Thoracic aorta (tissue), 2 donors: ENCODE measurements around the gene VPS13A. TPM values are rescaled to one million over a fixed set of nuclear protein-coding genes. Genes with fewer than 3 reads are reported as not detected.

ENCODE experiments used
- ATAC-seq: fragments of 150-250 bp; one replicate; pipeline ENCODE4 v1.8.0; 2017; ENCODE audit warnings: low read depth; ENCODE audit not compliant: insufficient number of reproducible peaks, low FRiP score
- DNase-seq: peaks from one replicate; pipeline ENCODE4 v3.0.0-alpha.2; 2020; ENCODE audit warnings: low spot score
- H3K27ac ChIP-seq, 2 donors: fragments of 200-600 bp; sonication (generic); 1 replicate in 1 of 2; 2 replicates in 1 of 2; pipeline ENCODE4 v1.5.1; 2016; ENCODE audit warnings: mild to moderate bottlenecking in 2 of 2, moderate library complexity in 2 of 2
- H3K27me3 ChIP-seq: fragments of 200-600 bp; sonication (generic); replicated peaks from 2 replicates; pipeline ENCODE4 v1.6.0; 2016; ENCODE audit warnings: mild to moderate bottlenecking; ENCODE audit not compliant: insufficient read depth
- H3K36me3 ChIP-seq: fragments of 200-600 bp; sonication (generic); one replicate; pipeline ENCODE4 v1.5.1; 2016
- H3K4me1 ChIP-seq, 2 donors: fragments of 200-600 bp; sonication (generic); 1 replicate in 1 of 2; 2 replicates in 1 of 2; pipeline versions ENCODE4 v1.5.1 to v1.6.0; 2016; ENCODE audit warnings: low read depth in 2 of 2, mild to moderate bottlenecking in 1 of 2; ENCODE audit not compliant: control insufficient read depth in 1 of 2
- H3K4me3 ChIP-seq: fragments of 200-600 bp; sonication (generic); 2 replicates; pipeline ENCODE4 v1.5.1; 2016; ENCODE audit warnings: mild to moderate bottlenecking
- H3K9me3 ChIP-seq: fragments of 200-600 bp; sonication (generic); 2 replicates; pipeline ENCODE4 v1.5.1; 2016
- total RNA-seq, 2 donors: library from RNA; depleted of rRNA; stranded (reverse); fragments of >200 nt; gene quantifications; one replicate each; pipeline versions ENCODE4 v1.1.0 to v1.2.3, GENCODE V29; 2016
- TF ChIP-seq, protein P1 (sequence below): fragments of 200-600 bp; sonication (generic); IDR thresholded peaks from one replicate; pipeline ENCODE4 v1.5.1; 2019; ENCODE audit warnings: antibody characterized with exemption

VPS13A gene
- total RNA-seq, 2 donors from 2014 or later = 54.8 to 94.8 TPM

DNA sequence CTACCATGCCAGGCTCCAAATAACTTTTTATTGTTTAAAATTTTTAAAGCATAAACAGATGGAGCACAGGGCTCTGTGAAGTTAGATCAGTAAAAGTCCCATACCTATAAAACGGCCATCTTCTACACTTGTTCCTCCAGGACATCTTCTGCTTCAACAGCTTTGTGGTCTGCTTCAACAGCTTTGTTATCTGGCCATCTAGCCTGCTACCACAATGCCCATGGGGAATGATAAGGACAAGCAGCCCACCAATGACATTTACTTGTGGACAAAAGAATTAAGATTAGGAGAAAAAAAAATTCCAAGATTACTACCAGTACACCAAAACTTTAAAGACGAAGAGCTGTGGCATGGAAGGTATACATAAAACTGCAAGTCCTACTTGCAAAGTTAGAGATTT is 2.2 kb upstream of the VPS13A start:
- Histone ChIP-seq H3K4me3 (no peak overlapping the region), H3K36me3 (no peaks in the 10 kb centered on the region), H3K4me1 (peaks cover 11 to 26% of the 10 kb centered on the region in 2 donors), H3K27me3 (no peaks in the 10 kb centered on the region), H3K9me3 (no peaks in the 10 kb centered on the region), H3K27ac (no peak overlapping the region)
- TF ChIP-seq, protein P1, sequence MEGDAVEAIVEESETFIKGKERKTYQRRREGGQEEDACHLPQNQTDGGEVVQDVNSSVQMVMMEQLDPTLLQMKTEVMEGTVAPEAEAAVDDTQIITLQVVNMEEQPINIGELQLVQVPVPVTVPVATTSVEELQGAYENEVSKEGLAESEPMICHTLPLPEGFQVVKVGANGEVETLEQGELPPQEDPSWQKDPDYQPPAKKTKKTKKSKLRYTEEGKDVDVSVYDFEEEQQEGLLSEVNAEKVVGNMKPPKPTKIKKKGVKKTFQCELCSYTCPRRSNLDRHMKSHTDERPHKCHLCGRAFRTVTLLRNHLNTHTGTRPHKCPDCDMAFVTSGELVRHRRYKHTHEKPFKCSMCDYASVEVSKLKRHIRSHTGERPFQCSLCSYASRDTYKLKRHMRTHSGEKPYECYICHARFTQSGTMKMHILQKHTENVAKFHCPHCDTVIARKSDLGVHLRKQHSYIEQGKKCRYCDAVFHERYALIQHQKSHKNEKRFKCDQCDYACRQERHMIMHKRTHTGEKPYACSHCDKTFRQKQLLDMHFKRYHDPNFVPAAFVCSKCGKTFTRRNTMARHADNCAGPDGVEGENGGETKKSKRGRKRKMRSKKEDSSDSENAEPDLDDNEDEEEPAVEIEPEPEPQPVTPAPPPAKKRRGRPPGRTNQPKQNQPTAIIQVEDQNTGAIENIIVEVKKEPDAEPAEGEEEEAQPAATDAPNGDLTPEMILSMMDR = no peak
- ATAC-seq = no peak
- DNase-seq = no peak

DNA sequence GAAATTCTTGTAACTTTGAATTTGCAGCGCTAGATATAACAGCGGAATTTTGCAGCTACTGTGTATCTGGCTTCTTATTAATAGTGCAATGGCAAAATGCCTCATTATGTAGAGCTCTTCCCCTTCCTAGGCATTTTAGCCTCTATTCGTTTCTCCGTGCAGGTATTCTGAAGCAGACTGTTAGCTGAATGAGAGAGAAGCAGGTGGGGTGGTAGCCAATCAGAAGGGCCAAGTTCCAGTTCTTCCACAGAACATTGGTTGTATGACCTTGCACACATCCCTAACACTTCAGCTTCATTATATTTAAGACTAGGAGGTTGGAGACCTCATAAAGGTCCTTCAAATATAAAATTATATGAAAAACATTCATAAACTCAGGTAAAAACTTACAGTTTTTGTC is 1.2 kb upstream of the VPS13A start:
- DNase-seq (no peak), ATAC-seq (no peak)
- H3K27ac ChIP-seq = peak overlapping the region; percentile 70 to 75
- no peaks in the 10 kb centered on the region for H3K9me3 ChIP-seq
- no peaks in the 10 kb centered on the region for H3K36me3 ChIP-seq
- TF ChIP-seq, protein P1 = no peak
- H3K4me1 ChIP-seq = peaks cover 17 to 35% of the 10 kb centered on the region in 2 donors
- no peaks in the 10 kb centered on the region for H3K27me3 ChIP-seq
- H3K4me3 ChIP-seq = no peak overlapping the region

DNA sequence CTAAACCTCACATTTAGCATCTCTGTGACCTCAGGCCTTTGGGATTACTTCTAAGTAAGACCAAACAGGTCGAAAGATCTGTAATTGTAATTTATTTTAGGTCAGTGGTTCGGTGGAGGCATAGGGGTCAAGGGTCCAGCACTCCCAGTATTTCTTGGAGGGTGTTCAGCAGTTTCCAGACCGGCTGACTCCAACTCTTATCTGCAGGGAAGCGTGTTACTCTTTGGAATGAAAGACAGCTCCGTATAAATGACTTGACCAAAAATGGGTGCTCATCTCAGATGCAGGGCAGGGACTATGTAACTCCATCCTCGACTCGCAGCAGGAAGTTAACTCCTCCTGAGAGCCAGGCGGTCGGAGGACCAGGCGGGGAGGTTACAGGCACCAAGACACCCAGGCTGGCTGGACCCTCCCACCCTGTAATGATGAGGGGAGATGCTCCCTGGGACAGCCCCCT is 620 bp upstream of the VPS13A start:
- DNase-seq (no peak), ATAC-seq (peak; percentile 50)
- TF ChIP-seq, protein P1 = no peak
- Histone ChIP-seq H3K36me3 (no peaks in the 10 kb centered on the region), H3K27ac (peak overlapping the region; percentile 70 to 75), H3K4me1 (peaks cover 17 to 35% of the 10 kb centered on the region in 2 donors), H3K9me3 (no peaks in the 10 kb centered on the region), H3K4me3 (peak overlapping the region; percentile 77), H3K27me3 (no peaks in the 10 kb centered on the region)

DNA sequence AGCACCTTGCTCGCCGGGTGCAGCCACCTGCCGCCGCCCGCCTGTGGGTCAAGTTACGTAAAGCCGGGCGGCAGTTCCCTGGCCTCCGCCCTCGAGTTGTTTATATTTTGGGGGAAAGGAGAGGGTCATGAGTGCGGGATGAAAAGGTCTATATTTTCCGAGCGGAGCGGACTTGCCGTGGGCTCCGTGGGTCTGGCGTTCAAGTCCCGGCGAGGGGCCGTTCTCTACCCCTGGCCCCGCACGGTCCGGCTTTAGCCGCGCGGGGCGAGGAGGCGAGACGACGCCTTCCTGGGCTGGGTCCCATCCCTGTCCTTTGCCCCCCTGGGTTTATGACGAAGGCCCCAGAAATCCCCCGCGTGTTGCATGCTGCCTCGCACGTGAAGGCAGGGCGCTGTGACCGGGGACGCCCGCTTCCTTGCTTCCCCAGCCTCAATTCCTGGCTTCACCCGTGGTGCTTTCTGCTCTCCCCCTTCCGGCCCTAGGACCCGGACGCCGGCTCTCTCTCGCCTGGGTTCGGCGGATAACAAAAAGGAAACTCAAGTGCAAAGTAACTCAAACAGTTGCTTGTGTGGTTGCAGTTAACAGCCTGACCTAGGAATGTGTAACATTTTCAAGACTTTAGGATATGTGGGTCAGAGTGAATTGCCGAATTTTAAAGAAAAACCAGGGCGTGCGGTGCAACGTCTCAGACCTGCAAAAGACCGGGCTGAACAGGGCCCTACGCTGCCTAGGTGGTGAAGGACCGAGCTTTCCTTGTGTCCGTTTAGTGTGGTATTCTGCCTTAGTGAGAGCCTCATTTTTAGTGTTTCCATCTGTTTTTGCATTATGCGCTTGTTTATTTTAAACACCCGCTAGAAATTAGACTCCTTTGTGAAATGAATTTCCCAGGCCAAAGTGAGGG is 810 bp downstream of the VPS13A start:
- H3K9me3 ChIP-seq = no peaks in the 10 kb centered on the region
- no peaks in the 10 kb centered on the region for H3K36me3 ChIP-seq
- H3K4me1 ChIP-seq = peaks cover 17 to 35% of the 10 kb centered on the region in 2 donors
- peak overlapping the region; percentile 77 for H3K4me3 ChIP-seq
- H3K27ac ChIP-seq = peak overlapping the region; percentile 70 to 75
- ATAC-seq (no peak), DNase-seq (no peak)
- TF ChIP-seq, protein P1 = no peak
- no peaks in the 10 kb centered on the region for H3K27me3 ChIP-seq

DNA sequence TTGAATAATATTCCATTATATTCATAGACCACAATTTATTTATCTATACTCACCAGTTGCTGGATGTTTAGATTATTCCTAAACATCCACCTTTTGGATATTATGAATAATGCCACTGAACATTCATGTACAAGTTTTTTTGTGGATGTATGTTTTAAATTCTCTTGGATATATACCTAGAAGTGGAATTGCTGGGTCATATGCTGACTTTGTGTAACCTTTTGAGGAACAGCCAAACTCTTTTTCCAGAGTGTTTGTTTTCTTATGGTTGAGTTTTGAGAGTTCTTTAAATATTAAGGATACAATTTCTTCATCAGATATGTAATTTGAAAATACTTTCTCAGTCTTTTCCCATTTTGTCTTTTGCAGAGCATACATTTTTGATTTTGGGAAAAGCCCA is 2.7 kb downstream of the VPS13A start:
- no peaks in the 10 kb centered on the region for H3K9me3 ChIP-seq
- no peak overlapping the region for H3K4me3 ChIP-seq
- no peak overlapping the region for H3K27ac ChIP-seq
- TF ChIP-seq, protein P1 = no peak
- DNase-seq (no peak), ATAC-seq (no peak)
- H3K4me1 ChIP-seq = peaks cover 17 to 35% of the 10 kb centered on the region in 2 donors
- no peaks in the 10 kb centered on the region for H3K36me3 ChIP-seq
- H3K27me3 ChIP-seq = no peaks in the 10 kb centered on the region
